Testis (tissue), 2 donors: Measurements from ENCODE around the gene NCOA6.

Source experiments
- CTCF ChIP-seq, 3 experiments: fragments of 450-650 bp in 2 of 3; fragments of 200-600 bp in 1 of 3; sonication (generic) in 1 of 3; IDR thresholded peaks; one replicate each; pipeline ENCODE4 v1.5.1; 2016 to 2019; ENCODE audit warnings: antibody characterized with exemption in 3 of 3, mild to moderate bottlenecking in 2 of 3, moderate library complexity in 1 of 3
- POLR2A ChIP-seq: fragments of 450-650 bp; IDR thresholded peaks from one replicate; pipeline ENCODE4 v1.6.1; 2017; ENCODE audit warnings: antibody characterized with exemption, mild to moderate bottlenecking, moderate library complexity

GRCh38 chr20:34748709-34749108 is 76.7 kb downstream of the NCOA6 start:
- TF ChIP-seq CTCF (IDR thresholded peaks at IDR 0.05) (no peak), POLR2A (no peak)
